H1 (cell line): ENCODE data around the gene GXYLT1. TPM values are rescaled to one million over a fixed set of nuclear protein-coding genes. Genes with fewer than 3 reads are reported as not detected.

Experiments
- CTCF ChIA-PET: fragments of 300-600 bp; sonication (Branson Sonifier 250); formaldehyde crosslinking; loops from one replicate; lab custom pipeline; 2021; ENCODE audit not compliant: partially characterized antibody; lab: Charles Lee
- POLR2A ChIA-PET: fragments of 300-600 bp; sonication (Branson Sonifier 250); formaldehyde crosslinking; loops from one replicate; lab custom pipeline; 2021; ENCODE audit warnings: inconsistent platforms; ENCODE audit not compliant: partially characterized antibody; lab: Charles Lee
- DNase-seq, 2 experiments: peaks; one replicate each; pipeline versions ENCODE4 v3.0.0 to v3.0.0-alpha.2; 2010 to 2022; ENCODE audit warnings: low spot score in 2 of 2, low read depth in 1 of 2, mixed read lengths in 1 of 2
- FAIRE-seq: peaks from 2 replicates; lab custom pipeline; 2011; peaks lifted over from hg19 to GRCh38; lab: Jason Lieb, UNC
- H2AFZ ChIP-seq: 2 replicates; pipeline ENCODE4 v1.8.1; 2012; ENCODE audit warnings: low read length, inconsistent platforms
- H2AK5ac ChIP-seq: 2 replicates; pipeline ENCODE4 v1.6.1; 2013; ENCODE audit warnings: low read depth, low read length
- H2BK120ac ChIP-seq: replicated peaks from 2 replicates; pipeline ENCODE3; 2013; ENCODE audit warnings: low read depth, low read length, inconsistent platforms
- H2BK12ac ChIP-seq: 2 replicates; pipeline ENCODE4 v1.6.1; 2013; ENCODE audit warnings: low read depth, low read length
- H2BK15ac ChIP-seq: 2 replicates; pipeline ENCODE4 v1.6.1; 2013; ENCODE audit warnings: low read length
- H2BK20ac ChIP-seq: 2 replicates; pipeline ENCODE4 v1.6.1; 2013; ENCODE audit warnings: low read length
- H2BK5ac ChIP-seq: 2 replicates; pipeline ENCODE4 v1.6.1; 2013; ENCODE audit warnings: low read depth, low read length
- H3K14ac ChIP-seq: 2 replicates; pipeline ENCODE4 v1.6.1; 2013; ENCODE audit warnings: inconsistent platforms; ENCODE audit not compliant: insufficient read length
- H3K18ac ChIP-seq: 2 replicates; pipeline ENCODE4 v1.6.1; 2013; ENCODE audit warnings: low read length; ENCODE audit errors: extremely low read depth
- H3K23ac ChIP-seq: 2 replicates; pipeline ENCODE4 v1.6.1; 2013; ENCODE audit warnings: inconsistent platforms; ENCODE audit not compliant: insufficient read length
- H3K23me2 ChIP-seq: 2 replicates; pipeline ENCODE4 v1.6.1; 2013; ENCODE audit warnings: low read depth, low read length
- H3K27ac ChIP-seq: 2 replicates; pipeline ENCODE4 v1.6.1; 2011; ENCODE audit warnings: low read depth, low read length, inconsistent platforms
- H3K27me3 ChIP-seq, 4 experiments: replicated peaks in 1 of 4; 1 replicate in 1 of 4; 2 replicates in 3 of 4; pipeline versions ENCODE4 v1.6.1 to v1.8.1; 2011 to 2013; ENCODE audit warnings: low read length in 3 of 4, mild to moderate bottlenecking in 3 of 4, inconsistent platforms in 2 of 4, mixed read lengths in 2 of 4, moderate library complexity in 1 of 4; ENCODE audit not compliant: control insufficient read depth in 3 of 4, insufficient read depth in 3 of 4; ENCODE audit errors: extremely low read depth in 1 of 4
- H3K36me3 ChIP-seq, 4 experiments: 2 replicates each; pipeline versions ENCODE4 v1.6.1 to v1.8.1; 2011 to 2013; ENCODE audit warnings: mild to moderate bottlenecking in 4 of 4, low read length in 3 of 4, moderate library complexity in 2 of 4, control low read depth in 1 of 4, inconsistent platforms in 1 of 4; ENCODE audit not compliant: insufficient read depth in 4 of 4, control insufficient read depth in 2 of 4
- H3K4ac ChIP-seq: replicated peaks from 2 replicates; pipeline ENCODE3; 2013; ENCODE audit warnings: low read length, low read depth, mixed read lengths, inconsistent platforms; ENCODE audit not compliant: insufficient read length
- H3K4me1 ChIP-seq, 4 experiments: replicated peaks in 1 of 4; 1 replicate in 1 of 4; 2 replicates in 3 of 4; pipeline versions ENCODE4 v1.6.1 to v1.8.1; 2011 to 2013; ENCODE audit warnings: low read length in 3 of 4, inconsistent platforms in 2 of 4, mixed read lengths in 1 of 4; ENCODE audit not compliant: insufficient read depth in 4 of 4, control insufficient read depth in 3 of 4
- H3K4me2 ChIP-seq, 2 experiments: 2 replicates each; pipeline versions ENCODE4 v1.6.1 to v1.8.1; 2011 to 2013; ENCODE audit warnings: low read depth in 2 of 2, low read length in 2 of 2, control low read depth in 1 of 2, inconsistent platforms in 1 of 2, mild to moderate bottlenecking in 1 of 2; ENCODE audit not compliant: insufficient read depth in 1 of 2
- H3K4me3 ChIP-seq, 4 experiments: fragments of 200-600, 300-600 bp in 1 of 4; sonication (generic), shearing (Covaris generic), sonication (Bioruptor Twin) in 1 of 4; 2 replicates each; pipeline versions ENCODE4 v1.5.1 to v1.8.1; 2011 to 2016; ENCODE audit warnings: low read length in 4 of 4, low read depth in 3 of 4, control low read depth in 2 of 4, inconsistent platforms in 2 of 4, mild to moderate bottlenecking in 2 of 4, mixed read lengths in 1 of 4, moderate library complexity in 1 of 4; ENCODE audit not compliant: insufficient read depth in 2 of 4; ENCODE audit errors: extremely low read depth in 1 of 4
- H3K56ac ChIP-seq: replicated peaks from 2 replicates; pipeline ENCODE3; 2013; ENCODE audit warnings: low read depth, mild to moderate bottlenecking, mixed read lengths, low read length, inconsistent platforms; ENCODE audit not compliant: insufficient read length
- H3K79me1 ChIP-seq: 2 replicates; pipeline ENCODE4 v1.6.1; 2013; ENCODE audit warnings: low read depth, low read length, control low read depth
- H3K79me2 ChIP-seq, 2 experiments: 2 replicates each; pipeline versions ENCODE4 v1.6.1 to v1.8.1; 2012 to 2013; ENCODE audit warnings: low read length in 2 of 2, mild to moderate bottlenecking in 2 of 2, inconsistent platforms in 1 of 2; ENCODE audit not compliant: insufficient read depth in 2 of 2, control insufficient read depth in 1 of 2
- H3K9ac ChIP-seq, 4 experiments: replicated peaks in 1 of 4; 1 replicate in 1 of 4; 2 replicates in 3 of 4; pipeline versions ENCODE4 v1.6.1 to v1.8.1; 2011 to 2013; ENCODE audit warnings: low read depth in 3 of 4, low read length in 3 of 4, control low read depth in 2 of 4, mild to moderate bottlenecking in 2 of 4, moderate library complexity in 2 of 4, inconsistent platforms in 1 of 4; ENCODE audit errors: extremely low read depth in 1 of 4
- H3K9me3 ChIP-seq, 2 experiments: 2 replicates each; pipeline versions ENCODE4 v1.6.1 to v1.8.1; 2012 to 2013; ENCODE audit warnings: mild to moderate bottlenecking in 2 of 2, moderate library complexity in 2 of 2, control low read depth in 1 of 2, inconsistent platforms in 1 of 2, low read depth in 1 of 2, low read length in 1 of 2, mixed read lengths in 1 of 2; ENCODE audit not compliant: insufficient read depth in 2 of 2
- H4K20me1 ChIP-seq, 2 experiments: replicated peaks in 1 of 2; 2 replicates each; pipeline versions ENCODE3 to v1.8.1; 2011 to 2013; ENCODE audit warnings: inconsistent platforms in 2 of 2, low read length in 2 of 2, mild to moderate bottlenecking in 1 of 2; ENCODE audit not compliant: insufficient read depth in 2 of 2, control insufficient read depth in 1 of 2
- H4K5ac ChIP-seq: 2 replicates; pipeline ENCODE4 v1.6.1; 2013; ENCODE audit warnings: low read length, low read depth, mixed read lengths, inconsistent platforms; ENCODE audit not compliant: insufficient read length
- H4K8ac ChIP-seq: 2 replicates; pipeline ENCODE4 v1.8.0; 2013; ENCODE audit warnings: mild to moderate bottlenecking, moderate library complexity, low read length, inconsistent platforms; ENCODE audit not compliant: insufficient read depth; ENCODE audit errors: extremely low read depth
- H4K91ac ChIP-seq: replicated peaks from 2 replicates; pipeline ENCODE3; 2013; ENCODE audit warnings: low read length, mixed read lengths, inconsistent platforms; ENCODE audit not compliant: insufficient read length
- CTBP2 ChIP-seq: IDR thresholded peaks from 2 replicates; pipeline ENCODE4 v1.7.0; 2011; ENCODE audit warnings: borderline replicate concordance, mild to moderate bottlenecking, moderate library complexity, mixed read lengths, low read length; ENCODE audit not compliant: insufficient read depth, insufficient read length
- FOSL1 ChIP-seq: IDR thresholded peaks from 2 replicates; pipeline ENCODE4 v1.6.1; 2011; ENCODE audit warnings: mild to moderate bottlenecking, low read depth, low read length, moderate library complexity; ENCODE audit not compliant: insufficient read depth
- GTF2F1 ChIP-seq: IDR thresholded peaks from 2 replicates; pipeline ENCODE4 v1.6.1; 2012; ENCODE audit warnings: low read depth, low read length, improper control_type of control experiment, borderline replicate concordance
- RBBP5 ChIP-seq: IDR thresholded peaks from 2 replicates; pipeline ENCODE4 v1.7.1; 2012; ENCODE audit warnings: low read depth, mild to moderate bottlenecking, inconsistent platforms, low read length, moderate library complexity, borderline replicate concordance
- SRF ChIP-seq: IDR thresholded peaks from 2 replicates; pipeline ENCODE4 v1.6.1; 2011; ENCODE audit warnings: mild to moderate bottlenecking, low read depth, low read length, moderate library complexity
- TAF1 ChIP-seq: IDR thresholded peaks from 2 replicates; pipeline ENCODE4 v1.6.1; 2011; ENCODE audit warnings: mild to moderate bottlenecking, low read depth, low read length
- polyA plus RNA-seq, 7 experiments: library from polyadenylated mRNA; depleted of rRNA in 3 of 7; stranded (reverse) in 5 of 7; unstranded in 2 of 7; fragments of >200 nt in 5 of 7; fragments of 200-250 nt in 2 of 7; gene quantifications; 1 replicate in 5 of 7; 2 replicates in 1 of 7; 4 replicates in 1 of 7; pipeline versions ENCODE4 v1.2.1 to v1.2.3, GENCODE V29; 2011 to 2013; ENCODE audit warnings: missing spikeins in 2 of 7, mixed read lengths in 2 of 7
- total RNA-seq: library from RNA; stranded (reverse); fragmentation: NEBNext Ultra II Directional; extraction: Animal tissue kit (Norgen Biotek cat#: 25700); gene quantifications from 2 replicates; pipeline ENCODE4 v1.2.1, GENCODE V29; 2021

The GXYLT1 gene
- total and polyA plus RNA-seq, 2 of the 8 experiments (the other 6 are each of a cell fraction or from before 2014, with no cell fraction given), result 3.1 to 10.7 TPM

- no peak for DNase-seq
- no peak for TF ChIP-seq GTF2F1
- no peak for TF ChIP-seq FOSL1
- no peak for TF ChIP-seq TAF1
- no peak for TF ChIP-seq CTBP2
- TF ChIP-seq RBBP5, result no peak
- no peak for TF ChIP-seq SRF
Measured at GRCh38 chr12:42090899-42091298, 53.8 kb downstream of the GXYLT1 start.

More at GRCh38 chr12:42090899-42091298, 53.8 kb downstream of the GXYLT1 start:
- no peaks in the 10 kb centered on the region for H3K23me2 ChIP-seq
- H3K4ac ChIP-seq, result no peak overlapping the region
- FAIRE-seq, result no peak
- H3K9ac ChIP-seq, result no peak overlapping the region
- no peak overlapping the region for H3K14ac ChIP-seq
- no peaks in the 10 kb centered on the region for H3K79me1 ChIP-seq
- H3K4me3 ChIP-seq, result no peak overlapping the region
- H4K8ac ChIP-seq, result no peak overlapping the region
- no peaks in the 10 kb centered on the region for H3K9me3 ChIP-seq
- H2AFZ ChIP-seq, result no peak overlapping the region
- no peak overlapping the region for H3K23ac ChIP-seq
- no peak overlapping the region for H3K56ac ChIP-seq
- ChIA-PET CTCF (no interaction called here), POLR2A (no interaction called here)
- H3K18ac ChIP-seq, result no peak overlapping the region
- H3K79me2 ChIP-seq, result no peaks in the 10 kb centered on the region
- no peak overlapping the region for H2BK120ac ChIP-seq
- no peak overlapping the region for H3K4me2 ChIP-seq
- no peaks in the 10 kb centered on the region for H3K27me3 ChIP-seq
- no peak overlapping the region for H4K5ac ChIP-seq
- no peaks in the 10 kb centered on the region for H4K20me1 ChIP-seq
- H2BK5ac ChIP-seq, result no peak overlapping the region
- no peaks in the 10 kb centered on the region for H3K36me3 ChIP-seq
- no peak overlapping the region for H3K27ac ChIP-seq
- H3K4me1 ChIP-seq, result peaks cover 0 to 3% (median 0%) of the 10 kb centered on the region in 4 experiments; a peak in 1 of 7 replicates
- no peak overlapping the region for H4K91ac ChIP-seq
- H2AK5ac ChIP-seq, result no peak overlapping the region
- no peak overlapping the region for H2BK15ac ChIP-seq
- no peak overlapping the region for H2BK12ac ChIP-seq
- H2BK20ac ChIP-seq, result no peak overlapping the region
